Adrenal gland (tissue), 5 donors: ENCODE measurements around the gene LRRTM2.

Experiments used
- CTCF ChIP-seq, 6 experiments: fragments of 450-650 bp in 4 of 6; fragments of 200-600 bp in 2 of 6; sonication (generic) in 1 of 6; IDR thresholded peaks; 1 replicate in 5 of 6; 2 replicates in 1 of 6; pipeline versions ENCODE4 v1.5.1 to v1.8.0; 2016 to 2021; ENCODE audit warnings: antibody characterized with exemption in 6 of 6, mild to moderate bottlenecking in 2 of 6, moderate library complexity in 1 of 6
- POLR2A ChIP-seq, 2 donors: fragments of 450-650 bp; IDR thresholded peaks; one replicate each; pipeline ENCODE4 v1.6.1; 2017; ENCODE audit warnings: antibody characterized with exemption in 2 of 2, mild to moderate bottlenecking in 2 of 2, moderate library complexity in 1 of 2
- donor health status: DM: no; HTN: no; CAD: no.

GRCh38 chr5:138850865-138851435 is 24.2 kb downstream of the LRRTM2 start:
- TF ChIP-seq CTCF (IDR thresholded peaks at IDR 0.05): no peak
- no peak for TF ChIP-seq POLR2A (IDR thresholded peaks at IDR 0.05)
